Liver (tissue), 9 donors: ENCODE measurements around the gene STK33. TPM values are rescaled to one million over a fixed set of nuclear protein-coding genes. Genes with fewer than 3 reads are reported as not detected.

ENCODE experiments used
- DNase-seq: peaks from one replicate; pipeline ENCODE4 v3.0.0-alpha.2; 2017; ENCODE audit warnings: low spot score
- H3K27ac ChIP-seq, 2 donors: one replicate each; pipeline ENCODE4 v1.7.0; 2013; ENCODE audit warnings: inconsistent platforms in 2 of 2, low read length in 2 of 2, control low read depth in 1 of 2, low read depth in 1 of 2, mild to moderate bottlenecking in 1 of 2
- H3K27me3 ChIP-seq, 4 donors: one replicate each; pipeline versions ENCODE4 v1.6.1 to v1.7.0; 2013; ENCODE audit warnings: low read length in 3 of 4, inconsistent platforms in 1 of 4, mild to moderate bottlenecking in 1 of 4, moderate library complexity in 1 of 4; ENCODE audit not compliant: control insufficient read depth in 4 of 4, insufficient read depth in 4 of 4
- H3K36me3 ChIP-seq, 4 donors: one replicate each; pipeline versions ENCODE4 v1.6.1 to v1.7.0; 2013; ENCODE audit warnings: low read length in 3 of 4, mild to moderate bottlenecking in 3 of 4, low read depth in 1 of 4, moderate library complexity in 1 of 4; ENCODE audit not compliant: control insufficient read depth in 4 of 4, insufficient read depth in 3 of 4
- H3K4me1 ChIP-seq, 4 donors: one replicate each; pipeline versions ENCODE4 v1.6.1 to v1.7.0; 2013; ENCODE audit warnings: low read length in 3 of 4, mild to moderate bottlenecking in 3 of 4, moderate library complexity in 1 of 4; ENCODE audit not compliant: control insufficient read depth in 4 of 4, insufficient read depth in 4 of 4
- H3K4me3 ChIP-seq, 3 donors: one replicate each; pipeline versions ENCODE4 v1.6.1 to v1.7.0; 2013; ENCODE audit warnings: low read length in 3 of 3, control low read depth in 1 of 3, low read depth in 1 of 3, mild to moderate bottlenecking in 1 of 3
- H3K9ac ChIP-seq, 2 donors: one replicate each; pipeline ENCODE4 v1.7.0; 2013; ENCODE audit warnings: low read length in 2 of 2, mild to moderate bottlenecking in 2 of 2, moderate library complexity in 2 of 2, control low read depth in 1 of 2, low read depth in 1 of 2
- H3K9me3 ChIP-seq, 4 donors: one replicate each; pipeline versions ENCODE4 v1.6.1 to v1.7.0; 2013; ENCODE audit warnings: low read length in 3 of 4; ENCODE audit not compliant: control insufficient read depth in 4 of 4
- ATF3 ChIP-seq: IDR thresholded peaks from 2 replicates; pipeline ENCODE4 v1.6.1; 2016; ENCODE audit warnings: antibody characterized with exemption
- CTCF ChIP-seq: fragments of 150-350 bp; IDR thresholded peaks from 2 replicates; pipeline ENCODE4 v1.5.1; 2017; ENCODE audit warnings: improper control_type of control experiment, low read depth, low read length; ENCODE audit not compliant: missing input control
- FOXA1 ChIP-seq: IDR thresholded peaks from 2 replicates; pipeline ENCODE4 v1.6.1; 2016; ENCODE audit warnings: antibody characterized with exemption
- FOXA2 ChIP-seq: IDR thresholded peaks from 2 replicates; pipeline ENCODE4 v1.6.1; 2016; ENCODE audit warnings: antibody characterized with exemption
- GABPA ChIP-seq, 2 donors: IDR thresholded peaks in 1 of 2; conservative IDR thresholded peaks in 1 of 2; 2 replicates each; pipeline ENCODE4 v1.6.1; 2016; ENCODE audit warnings: antibody characterized with exemption in 2 of 2, mild to moderate bottlenecking in 1 of 2, moderate library complexity in 1 of 2
- HNF4A ChIP-seq, 2 donors: conservative IDR thresholded peaks; 2 replicates each; pipeline ENCODE4 v1.6.1; 2016; ENCODE audit warnings: antibody characterized with exemption in 2 of 2, mild to moderate bottlenecking in 2 of 2
- HNF4G ChIP-seq: IDR thresholded peaks from 2 replicates; pipeline ENCODE4 v1.6.1; 2016; ENCODE audit warnings: antibody characterized with exemption
- JUND ChIP-seq, 2 donors: IDR thresholded peaks; 2 replicates each; pipeline ENCODE4 v1.6.1; 2016; ENCODE audit warnings: antibody characterized with exemption in 2 of 2
- MAX ChIP-seq: IDR thresholded peaks from 2 replicates; pipeline ENCODE4 v1.6.1; 2016; ENCODE audit warnings: antibody characterized with exemption
- RAD21 ChIP-seq, 2 donors: IDR thresholded peaks; 2 replicates each; pipeline ENCODE4 v1.6.1; 2016; ENCODE audit warnings: antibody characterized with exemption in 2 of 2, mild to moderate bottlenecking in 2 of 2
- REST ChIP-seq: IDR thresholded peaks from 2 replicates; pipeline ENCODE4 v1.6.1; 2016; ENCODE audit warnings: antibody characterized with exemption, mild to moderate bottlenecking
- TAF1 ChIP-seq: conservative IDR thresholded peaks from 2 replicates; pipeline ENCODE4 v1.6.1; 2016; ENCODE audit warnings: antibody characterized with exemption, mild to moderate bottlenecking
- YY1 ChIP-seq: IDR thresholded peaks from 2 replicates; pipeline ENCODE4 v1.6.1; 2016; ENCODE audit warnings: antibody characterized with exemption, mild to moderate bottlenecking
- ZBTB33 ChIP-seq: IDR thresholded peaks from 2 replicates; pipeline ENCODE4 v1.6.1; 2016; ENCODE audit warnings: antibody characterized with exemption
- WGBS: extraction: QIAGEN DNeasy Blood & Tissue Kit; methylation state at CpG from one replicate; pipeline ENCODE4 v1.1.7; 2013; 5-methylcytosine and 5-hydroxymethylcytosine counted together
- polyA plus RNA-seq, 2 donors: library from polyadenylated mRNA; stranded (reverse) in 1 of 2; unstranded in 1 of 2; fragments of 200-250 nt in 1 of 2; fragments of >200 nt in 1 of 2; fragmentation: Nextera tagmentation in 1 of 2; extraction: Ambion mirVana in 1 of 2; gene quantifications; one replicate each; pipeline versions ENCODE4 v1.2.1 to v1.2.3, GENCODE V29; 2013 to 2015
- total RNA-seq, 2 donors: library from RNA; depleted of rRNA; stranded (reverse); fragments of >200 nt; gene quantifications; one replicate each; pipeline ENCODE4 v1.2.3, GENCODE V29; 2014
- donor health status: healthy.
- donor health status: healthy.
- donor health status: healthy.
- donor health status: healthy.
- donor health status: healthy.

STK33 gene
- total and polyA plus RNA-seq, 4 donors: 0.09 to 1.1 (median 0.52) TPM

GRCh38 chr11:8564526-8564925 is 29.5 kb downstream of the STK33 start:
- no peak overlapping the region for H3K4me3 ChIP-seq
- no peak for DNase-seq
- no peak overlapping the region for H3K9ac ChIP-seq
- H3K9me3 ChIP-seq: peaks cover 0 to 2% (median 0%) of the 10 kb centered on the region in 4 donors
- H3K4me1 ChIP-seq: no peaks in the 10 kb centered on the region
- no peak overlapping the region for H3K27ac ChIP-seq
- TF ChIP-seq FOXA1 (no peak), HNF4G (no peak), RAD21 (IDR thresholded peaks at IDR 0.05) (no peak), REST (no peak), YY1 (no peak), ZBTB33 (no peak), GABPA (IDR thresholded peaks at IDR 0.05 in 1 of 2, conservative IDR thresholded peaks at IDR 0.05 in 1 of 2) (no peak), MAX (no peak), JUND (IDR thresholded peaks at IDR 0.05) (no peak), CTCF (no peak)
- 75% methylated on average over 2 of the region's 2 CpGs for WGBS
- no peaks in the 10 kb centered on the region for H3K27me3 ChIP-seq
- H3K36me3 ChIP-seq: no peaks in the 10 kb centered on the region

- Histone ChIP-seq H3K27ac (no peak overlapping the region), H3K4me1 (no peaks in the 10 kb centered on the region), H3K9me3 (peaks cover 0 to 2% (median 0%) of the 10 kb centered on the region in 4 donors), H3K9ac (no peak overlapping the region), H3K36me3 (no peaks in the 10 kb centered on the region), H3K4me3 (no peak overlapping the region), H3K27me3 (peaks cover 0 to 2% (median 0%) of the 10 kb centered on the region in 4 donors)
- no peak for DNase-seq
- 77% methylated on average over 3 of the region's 3 CpGs for WGBS
- no peak for TF ChIP-seq HNF4A (conservative IDR thresholded peaks at IDR 0.05)
- no peak for TF ChIP-seq ATF3
- no peak for TF ChIP-seq HNF4G
- no peak for TF ChIP-seq FOXA2
- TF ChIP-seq YY1: no peak
- TF ChIP-seq ZBTB33: no peak
- no peak for TF ChIP-seq REST
- TF ChIP-seq MAX: no peak
- no peak for TF ChIP-seq TAF1
- TF ChIP-seq CTCF: no peak
- TF ChIP-seq JUND (IDR thresholded peaks at IDR 0.05): no peak
- TF ChIP-seq RAD21 (IDR thresholded peaks at IDR 0.05): no peak
Measured at GRCh38 chr11:8561461-8561860, 32.6 kb downstream of the STK33 start.
